Chondrocyte (in vitro differentiated cells): Measurements from ENCODE around the gene CWC15. TPM values are rescaled to one million over a fixed set of nuclear protein-coding genes. Genes with fewer than 3 reads are reported as not detected.

ENCODE experiments used
- DNase-seq: peaks from one replicate; pipeline ENCODE4 v3.0.0; 2021; ENCODE audit warnings: mixed read lengths, low spot score
- H3K27ac Mint-ChIP-seq: one replicate; pipeline ENCODE4 v1.8.0; 2021; ENCODE audit warnings: mild to moderate bottlenecking, moderate library complexity, mixed read lengths; ENCODE audit not compliant: unreplicated experiment
- H3K27me3 Mint-ChIP-seq: 2 replicates; pipeline ENCODE4 v1.8.0; 2021; ENCODE audit warnings: low read depth, mixed read lengths
- H3K36me3 Mint-ChIP-seq: 2 replicates; pipeline ENCODE4 v1.8.0; 2021; ENCODE audit warnings: low read depth, mixed read lengths
- H3K4me1 Mint-ChIP-seq: 2 replicates; pipeline ENCODE4 v1.8.0; 2021; ENCODE audit warnings: low read depth, mild to moderate bottlenecking, mixed read lengths
- H3K4me3 Mint-ChIP-seq: one replicate; pipeline ENCODE4 v1.8.0; 2021; ENCODE audit warnings: mild to moderate bottlenecking, moderate library complexity, mixed read lengths; ENCODE audit not compliant: unreplicated experiment
- H3K9me3 Mint-ChIP-seq: 2 replicates; pipeline ENCODE4 v1.8.0; 2021; ENCODE audit warnings: low read depth, mixed read lengths
- CTCF ChIP-seq: fragments of 200-600 bp; sonication (generic); IDR thresholded peaks from 2 replicates; pipeline ENCODE4 v1.5.0; 2021; ENCODE audit warnings: antibody characterized with exemption, mild to moderate bottlenecking, moderate library complexity
- total RNA-seq: library from RNA; stranded (reverse); gene quantifications from 3 replicates; pipeline ENCODE4 v1.2.1, GENCODE V29; 2021

CWC15 gene
- total RNA-seq, 1 donor from 2014 or later, result 42.0 TPM

GRCh38 chr11:94988748-94989147, 15.4 kb upstream of the CWC15 start:
- no peak overlapping the region for H3K27ac Mint-ChIP-seq
- peaks cover 4% of the 10 kb centered on the region for H3K27me3 Mint-ChIP-seq
- no peak for DNase-seq
- H3K4me1 Mint-ChIP-seq, result no peaks in the 10 kb centered on the region
- no peak for TF ChIP-seq CTCF
- no peaks in the 10 kb centered on the region for H3K36me3 Mint-ChIP-seq
- H3K4me3 Mint-ChIP-seq, result no peak overlapping the region
- no peaks in the 10 kb centered on the region for H3K9me3 Mint-ChIP-seq

- no peaks in the 10 kb centered on the region for H3K4me1 Mint-ChIP-seq
- H3K27ac Mint-ChIP-seq, result no peak overlapping the region
- no peaks in the 10 kb centered on the region for H3K9me3 Mint-ChIP-seq
- no peak for DNase-seq
- peaks cover 4% of the 10 kb centered on the region for H3K27me3 Mint-ChIP-seq
- H3K4me3 Mint-ChIP-seq, result no peak overlapping the region
- H3K36me3 Mint-ChIP-seq, result no peaks in the 10 kb centered on the region
- TF ChIP-seq CTCF, result no peak
Measured at GRCh38 chr11:94987378-94987777, 14.0 kb upstream of the CWC15 start.

GRCh38 chr11:94975599-94975998, 2.2 kb upstream of the CWC15 start:
- H3K36me3 Mint-ChIP-seq, result peaks cover 4% of the 10 kb centered on the region
- no peak overlapping the region for H3K27ac Mint-ChIP-seq

GRCh38 chr11:94974178-94974577, 822 bp upstream of the CWC15 start:
- H3K4me3 Mint-ChIP-seq, result peak overlapping the region; percentile 97
- H3K4me1 Mint-ChIP-seq, result peaks cover 26% of the 10 kb centered on the region
- no peaks in the 10 kb centered on the region for H3K27me3 Mint-ChIP-seq
- DNase-seq, result no peak
- no peak for TF ChIP-seq CTCF
- no peaks in the 10 kb centered on the region for H3K9me3 Mint-ChIP-seq
- peaks cover 11% of the 10 kb centered on the region for H3K36me3 Mint-ChIP-seq
- peak overlapping the region; percentile 97 for H3K27ac Mint-ChIP-seq

More at GRCh38 chr11:94975599-94975998, 2.2 kb upstream of the CWC15 start:
- Mint-ChIP-seq H3K9me3 (no peaks in the 10 kb centered on the region), H3K4me3 (no peak overlapping the region), H3K27me3 (no peaks in the 10 kb centered on the region), H3K4me1 (peaks cover 26% of the 10 kb centered on the region)
- DNase-seq, result no peak
- no peak for TF ChIP-seq CTCF

GRCh38 chr11:94972700-94973098, 657 bp downstream of the CWC15 start:
- no peaks in the 10 kb centered on the region for H3K27me3 Mint-ChIP-seq
- DNase-seq, result no peak
- H3K9me3 Mint-ChIP-seq, result no peaks in the 10 kb centered on the region
- no peak for TF ChIP-seq CTCF
- peaks cover 22% of the 10 kb centered on the region for H3K36me3 Mint-ChIP-seq
- H3K4me3 Mint-ChIP-seq, result peak overlapping the region; percentile 97
- H3K27ac Mint-ChIP-seq, result peak overlapping the region; percentile 97
- peaks cover 31% of the 10 kb centered on the region for H3K4me1 Mint-ChIP-seq
